CD4-positive, alpha-beta T cell treated with Interleukin-4 for 4 hours (primary cell): ENCODE results near the gene ZNF750.

ENCODE experiments used
- DNase-seq: peaks from one replicate; pipeline ENCODE4 v3.0.0-alpha.2; 2020

The ZNF750 gene

DNA sequence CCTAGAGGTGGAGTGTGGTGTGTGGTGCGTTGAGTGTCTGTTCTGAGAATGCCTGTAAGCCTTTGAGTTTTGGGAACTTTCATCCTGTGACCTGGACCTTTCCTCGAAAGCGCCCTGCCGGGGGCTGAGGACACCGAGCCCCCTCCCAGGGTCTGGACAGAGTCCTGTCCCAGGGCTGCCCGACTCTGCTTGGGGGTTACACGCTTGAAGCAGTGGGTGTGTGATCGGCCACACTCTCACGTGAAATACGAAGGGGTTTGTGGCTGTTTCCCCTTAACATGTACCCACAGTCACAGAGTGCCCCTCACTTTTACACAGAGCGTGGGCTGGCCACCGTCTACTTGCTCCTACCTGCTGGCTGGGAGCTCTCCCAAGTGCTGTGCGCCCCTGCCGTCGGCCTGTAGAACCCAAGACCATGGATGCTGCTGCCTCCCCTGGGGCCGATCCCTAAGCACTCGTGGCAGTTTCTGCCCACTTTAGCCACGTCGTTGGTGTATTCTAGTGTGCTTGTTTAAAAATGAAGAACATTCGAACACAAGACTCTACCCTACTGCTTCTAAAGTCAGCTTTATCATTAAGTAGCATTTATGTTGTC, 6.8 kb downstream of the ZNF750 start:
- DNase-seq: no peak

DNA sequence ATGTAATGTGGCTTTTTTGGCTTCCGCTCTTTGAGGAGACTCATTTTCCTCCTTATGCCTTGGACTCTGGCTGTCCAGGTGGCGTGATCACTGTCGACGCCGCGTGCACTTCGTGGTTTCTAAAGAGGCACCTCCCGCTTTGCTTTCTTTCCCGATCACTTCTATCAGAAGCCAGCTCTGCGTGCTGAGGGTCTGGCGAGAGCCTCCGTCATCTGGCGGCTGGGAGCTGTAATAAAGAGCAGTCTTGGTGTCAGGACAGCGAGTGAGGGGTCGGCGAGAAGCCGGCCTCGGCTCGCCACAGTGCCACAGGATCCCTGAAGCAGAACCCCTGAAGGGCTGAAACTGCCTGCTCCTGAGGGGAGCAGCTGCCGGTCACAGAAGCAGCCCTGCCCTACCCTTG, 7.4 kb downstream of the ZNF750 start:
- DNase-seq: no peak

DNA sequence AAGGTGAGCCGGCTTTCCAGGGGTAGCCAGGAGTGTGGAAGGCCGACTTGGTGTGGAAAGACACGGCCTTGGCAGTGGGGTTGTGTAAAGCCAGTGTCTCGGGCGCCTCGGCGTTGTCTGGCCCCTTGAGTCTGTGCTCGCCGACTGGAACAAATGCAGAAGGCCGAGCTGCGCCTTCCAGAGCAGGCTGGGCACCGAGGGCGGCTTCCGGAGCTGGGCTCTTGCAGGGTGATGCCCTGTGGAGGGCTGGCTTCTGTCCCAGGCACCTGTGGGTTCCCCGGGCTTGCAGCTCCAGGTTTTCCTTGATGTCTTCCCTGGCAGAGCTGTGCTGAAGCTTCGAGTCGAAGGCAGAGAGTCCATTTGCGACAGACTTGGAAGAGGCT, 8.0 kb downstream of the ZNF750 start:
- no peak for DNase-seq

DNA sequence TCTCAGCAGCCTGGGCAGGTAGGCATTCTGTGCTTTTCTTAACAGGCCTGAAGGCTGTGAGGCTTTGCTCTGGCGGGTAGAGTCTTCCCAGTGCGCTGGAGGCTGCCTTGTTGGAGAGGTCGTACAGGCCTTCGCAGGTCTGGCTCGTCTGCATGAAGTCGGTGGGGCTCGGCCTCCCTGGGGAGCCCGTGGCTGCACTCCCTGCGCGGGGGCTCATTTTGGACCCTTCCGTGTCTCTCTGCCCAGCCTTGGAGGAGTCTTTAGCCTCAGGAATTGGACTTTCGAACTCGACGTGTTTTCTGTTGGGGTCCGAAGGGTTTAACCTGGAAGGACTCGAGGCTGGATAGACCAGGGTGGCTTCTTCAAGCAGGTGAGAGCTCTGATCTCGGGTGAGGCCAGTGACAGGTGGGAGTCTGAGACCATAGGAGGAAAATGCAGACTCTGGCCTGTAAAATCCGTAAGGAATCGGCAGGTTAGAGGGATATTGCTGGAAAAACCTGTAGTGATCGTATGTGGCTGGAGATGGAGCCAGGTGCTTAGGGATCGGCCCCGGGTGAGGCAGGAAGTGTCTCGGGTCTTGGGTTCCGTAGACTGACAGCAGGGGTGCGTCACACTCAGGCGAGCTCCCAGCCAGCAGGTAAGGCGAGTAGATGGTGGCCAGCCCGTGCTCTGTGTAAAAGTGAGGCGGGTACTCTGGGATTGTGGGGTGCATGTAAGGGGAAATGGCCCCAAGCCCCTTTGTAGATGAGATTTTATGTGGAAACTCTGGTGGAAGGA, 8.6 kb downstream of the ZNF750 start:
- no peak for DNase-seq

DNA sequence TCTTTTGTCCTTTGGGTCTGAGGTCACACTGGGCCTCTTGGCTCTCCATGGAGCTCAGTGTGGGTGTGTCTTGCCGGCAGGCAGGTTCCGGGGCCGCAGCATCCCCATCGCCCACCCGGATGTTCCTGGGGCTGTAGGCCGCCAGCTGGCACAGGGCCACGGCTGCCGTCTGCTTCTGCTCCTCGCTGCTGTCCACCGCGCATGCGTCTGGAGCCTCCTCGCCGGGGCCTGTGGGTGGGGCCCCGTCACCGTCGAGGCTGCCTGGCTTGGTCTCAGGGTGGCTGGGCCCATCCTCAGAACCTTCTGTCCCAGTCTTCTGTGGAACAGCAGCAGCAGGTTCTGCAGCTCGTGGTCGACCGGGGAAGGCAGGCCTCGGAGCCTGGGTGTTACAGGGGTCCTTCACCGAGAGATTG, 9.6 kb downstream of the ZNF750 start:
- DNase-seq: no peak

DNA sequence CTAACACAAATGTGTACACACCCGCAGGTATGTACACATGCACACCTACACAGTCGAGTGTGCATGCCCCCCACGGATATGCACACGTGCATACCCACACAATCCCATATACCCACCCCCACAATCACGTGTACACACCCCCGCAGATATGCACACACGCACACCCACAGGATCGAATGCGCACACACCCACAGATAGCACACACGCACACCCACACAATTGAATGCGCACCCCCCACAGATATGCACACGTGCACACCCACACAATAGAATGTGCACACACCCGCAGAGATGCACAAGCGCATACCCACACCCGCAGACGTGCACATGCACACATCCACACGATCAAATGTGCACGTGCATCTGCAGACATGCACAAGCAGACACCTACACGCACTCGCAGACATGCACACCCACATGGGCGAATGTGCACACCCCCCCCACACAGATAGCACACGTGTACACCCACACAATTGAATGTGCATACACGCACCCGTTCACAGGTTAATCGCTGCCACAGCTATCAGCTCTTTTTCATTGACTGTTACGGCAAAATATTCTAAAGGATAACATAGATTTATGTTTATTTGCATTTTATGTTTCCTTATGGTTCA, 10.8 kb downstream of the ZNF750 start:
- no peak for DNase-seq

DNA sequence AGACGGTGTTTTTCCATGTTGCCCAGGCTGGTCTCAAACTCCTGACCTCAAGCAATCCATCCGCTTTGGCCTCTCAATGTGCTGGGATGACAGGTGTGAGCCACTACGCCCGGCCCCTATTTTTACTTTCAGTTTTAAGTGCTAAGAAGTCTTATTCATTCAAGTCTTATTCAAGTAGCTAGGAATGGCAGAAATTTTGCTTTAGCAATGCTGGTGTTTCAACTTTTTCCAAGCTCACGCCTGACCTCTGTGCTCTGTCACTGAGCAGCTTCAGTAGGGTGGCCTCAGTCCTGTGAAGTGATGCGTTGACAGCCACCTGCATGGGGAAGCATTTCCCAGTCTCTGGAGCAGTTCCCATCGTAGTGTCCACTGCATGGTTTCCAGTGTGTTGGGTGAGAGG, 12.9 kb downstream of the ZNF750 start:
- no peak for DNase-seq

DNA sequence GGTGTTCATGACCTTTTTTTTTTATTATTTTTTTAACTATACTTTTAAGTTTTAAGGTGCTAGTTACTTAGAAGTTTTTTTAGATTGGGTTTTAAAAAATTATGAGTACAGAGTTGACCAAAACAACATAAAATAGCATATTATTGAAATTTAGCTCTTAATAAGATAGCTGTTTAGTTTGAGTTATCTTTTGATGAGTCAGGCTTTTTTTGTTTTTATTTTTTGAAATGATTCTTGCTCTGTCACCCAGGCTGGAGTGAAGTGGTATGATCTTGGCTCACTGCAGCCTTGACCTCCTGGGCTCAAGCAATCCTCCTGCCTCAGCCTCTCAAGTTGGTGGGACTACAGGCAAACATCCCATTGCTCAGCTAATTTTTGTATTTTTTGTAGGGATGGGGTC, 13.6 kb downstream of the ZNF750 start:
- DNase-seq: no peak

DNA sequence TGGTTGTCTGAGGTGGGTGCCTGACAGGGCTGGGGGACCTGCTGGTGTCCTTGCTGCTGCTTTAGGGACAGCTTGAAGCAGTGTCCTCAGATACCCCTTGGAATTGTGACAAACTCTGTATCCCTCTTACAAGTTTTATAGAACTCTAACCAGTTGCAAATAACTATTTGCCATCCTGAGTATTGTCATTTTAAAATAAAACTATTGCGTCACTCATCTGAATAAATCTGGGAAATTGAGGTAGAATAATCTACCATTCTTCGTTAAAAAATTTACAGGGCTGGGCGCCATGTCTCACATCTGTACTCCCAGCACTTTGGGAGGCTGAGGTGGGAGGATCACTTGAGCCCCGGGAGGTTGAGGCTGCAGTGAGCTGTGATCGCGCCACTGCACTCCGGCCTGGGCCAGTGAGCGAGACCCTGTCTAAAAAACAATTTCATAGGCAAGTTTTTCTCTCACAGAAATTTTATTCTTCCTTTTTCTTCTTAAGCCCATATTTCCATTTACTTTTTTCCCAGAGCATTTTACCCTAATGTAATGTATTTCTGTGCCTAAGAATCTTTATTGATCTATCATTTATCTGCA, 14.2 kb downstream of the ZNF750 start:
- DNase-seq: no peak

DNA sequence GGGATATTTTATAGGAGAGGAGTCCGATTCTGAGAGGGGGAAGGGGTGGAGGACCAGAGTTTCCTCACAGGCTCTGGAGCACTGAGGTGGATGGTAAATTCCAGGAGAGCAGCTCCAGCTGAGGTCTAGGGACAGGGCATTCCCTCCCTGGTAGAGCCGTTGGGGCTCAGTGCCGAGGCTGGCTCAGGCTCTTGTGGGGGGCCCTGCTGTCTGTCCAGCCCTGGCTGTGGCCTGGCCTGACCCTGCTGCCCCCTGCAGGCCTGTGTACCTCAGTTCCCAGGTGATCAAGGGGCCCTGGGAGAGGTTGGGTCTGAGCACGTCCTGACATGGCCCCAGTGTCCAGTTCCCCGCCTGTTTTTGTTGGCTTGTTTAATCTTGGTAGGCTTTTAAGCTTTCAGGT, 16.8 kb downstream of the ZNF750 start:
- DNase-seq: no peak

DNA sequence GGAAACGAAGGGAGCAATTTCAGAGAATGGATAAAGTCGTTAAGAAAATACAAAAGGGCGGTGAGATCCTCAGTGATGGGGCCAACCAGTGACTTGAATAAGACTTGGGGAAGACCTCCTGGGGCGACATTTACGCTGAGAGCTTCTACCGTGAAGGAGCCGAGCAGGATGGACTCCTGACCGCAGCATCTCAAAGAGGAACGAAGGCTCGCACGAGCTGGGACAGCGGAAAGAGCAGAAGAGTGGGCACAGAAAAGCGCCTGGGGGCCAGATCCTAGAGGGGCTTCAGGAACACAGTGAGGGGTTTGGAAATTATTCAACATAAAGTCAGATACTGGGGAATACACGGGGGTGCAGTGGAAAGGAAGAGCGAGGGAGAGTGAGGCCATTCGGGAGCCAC, 17.5 kb downstream of the ZNF750 start:
- DNase-seq: no peak

DNA sequence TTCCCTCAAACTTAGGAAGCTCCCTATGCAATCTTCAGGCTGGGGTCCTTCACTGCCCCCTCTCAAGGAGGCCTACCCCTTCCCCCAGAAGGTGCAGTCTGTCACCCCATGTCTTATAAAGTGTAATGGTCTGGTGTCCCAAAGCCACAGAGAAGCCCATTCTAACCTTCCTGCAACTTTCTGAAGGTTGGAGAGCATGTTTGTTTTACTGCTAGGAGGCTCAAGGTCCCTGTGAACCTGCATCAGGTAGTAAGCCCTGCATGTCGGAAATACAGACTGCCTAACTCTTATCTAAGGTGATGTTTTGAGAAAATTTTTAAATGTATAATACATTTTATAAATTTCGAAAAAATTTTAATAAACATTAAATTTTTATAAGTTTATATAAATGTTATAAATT, 18.3 kb downstream of the ZNF750 start:
- DNase-seq: no peak

DNA sequence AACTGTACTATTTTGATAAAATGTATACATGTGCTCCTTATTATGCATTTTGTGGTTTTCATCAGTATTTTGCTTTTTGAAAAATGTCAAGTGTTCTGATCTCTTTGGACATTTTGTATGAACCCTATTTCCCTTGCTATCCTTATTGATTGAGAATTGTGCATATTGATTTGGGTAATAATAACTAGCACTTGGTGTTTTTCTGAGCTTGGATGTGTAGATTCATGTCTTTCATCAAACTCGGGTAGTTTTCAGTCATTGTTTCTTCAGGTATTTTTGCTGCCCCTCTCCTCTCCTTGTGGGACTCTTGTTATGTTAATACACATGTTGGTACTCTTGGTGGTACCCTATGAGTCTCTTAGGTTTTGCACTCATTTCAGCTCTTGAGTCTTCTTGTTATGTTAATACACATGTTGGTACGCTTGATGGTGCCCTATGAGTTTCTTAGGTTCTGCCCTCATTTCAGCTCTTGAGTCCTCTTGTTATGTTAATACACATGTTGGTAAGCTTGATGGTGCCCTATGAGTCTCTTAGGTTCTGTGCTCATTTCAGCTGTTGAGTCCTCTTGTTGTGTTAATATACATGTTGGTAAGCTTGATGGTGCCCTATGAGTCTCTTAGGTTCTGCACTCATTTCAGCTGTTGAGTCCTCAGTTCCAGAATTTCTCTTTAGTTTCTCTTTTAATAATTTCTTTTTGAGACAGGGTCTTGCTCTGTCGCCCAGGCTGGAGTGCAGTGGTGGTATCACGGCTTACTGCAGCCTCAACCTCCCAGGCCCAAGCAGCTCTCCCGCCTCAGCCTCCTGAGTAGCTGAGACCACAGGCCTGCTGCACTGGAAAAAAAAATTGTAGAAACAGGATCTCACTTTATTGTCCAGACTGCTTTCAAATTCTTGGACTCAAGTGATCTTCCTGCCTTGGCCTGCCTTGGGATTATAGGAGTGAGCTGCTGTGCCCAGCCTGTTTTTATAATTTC, 19.3 kb downstream of the ZNF750 start:
- no peak for DNase-seq

DNA sequence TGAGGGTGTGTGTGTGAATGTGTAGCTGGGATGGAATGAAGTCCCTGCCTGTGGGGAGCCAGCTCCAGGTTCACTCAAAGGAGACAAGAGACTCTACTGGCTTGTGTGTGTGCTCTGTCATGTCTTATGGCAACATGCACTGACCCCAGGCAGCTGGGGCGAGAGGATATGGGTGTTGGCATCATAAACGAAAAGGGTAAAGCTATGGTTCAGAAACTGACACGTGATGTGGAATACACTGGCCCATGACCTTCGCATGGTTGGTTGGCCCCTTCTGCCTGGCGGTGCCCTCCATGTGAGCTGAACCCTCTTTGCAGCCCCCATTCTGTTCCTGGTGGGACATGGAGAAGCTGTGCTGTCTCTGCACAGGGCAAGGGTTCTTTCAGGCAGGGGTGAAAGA, 21.9 kb downstream of the ZNF750 start:
- DNase-seq: no peak

DNA sequence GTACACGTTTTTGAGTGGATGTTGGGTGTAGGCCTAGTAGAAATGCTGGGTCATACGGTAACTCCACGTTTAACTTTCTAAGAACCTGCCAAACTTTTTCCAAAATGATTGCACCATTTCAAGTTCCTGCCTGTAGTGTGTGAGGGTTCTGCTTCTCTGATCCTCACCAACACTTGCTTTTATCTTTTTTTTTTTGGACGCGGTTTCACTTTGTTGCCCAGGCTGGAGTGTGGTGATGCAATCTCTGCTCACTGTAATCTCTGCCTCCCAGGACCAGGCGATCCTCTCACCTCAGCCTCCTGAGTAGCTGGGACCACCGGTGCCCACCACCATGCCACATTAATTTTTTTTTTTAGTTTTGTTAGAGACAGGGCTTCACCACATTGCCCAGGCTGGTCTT, 23.5 kb downstream of the ZNF750 start:
- no peak for DNase-seq

DNA sequence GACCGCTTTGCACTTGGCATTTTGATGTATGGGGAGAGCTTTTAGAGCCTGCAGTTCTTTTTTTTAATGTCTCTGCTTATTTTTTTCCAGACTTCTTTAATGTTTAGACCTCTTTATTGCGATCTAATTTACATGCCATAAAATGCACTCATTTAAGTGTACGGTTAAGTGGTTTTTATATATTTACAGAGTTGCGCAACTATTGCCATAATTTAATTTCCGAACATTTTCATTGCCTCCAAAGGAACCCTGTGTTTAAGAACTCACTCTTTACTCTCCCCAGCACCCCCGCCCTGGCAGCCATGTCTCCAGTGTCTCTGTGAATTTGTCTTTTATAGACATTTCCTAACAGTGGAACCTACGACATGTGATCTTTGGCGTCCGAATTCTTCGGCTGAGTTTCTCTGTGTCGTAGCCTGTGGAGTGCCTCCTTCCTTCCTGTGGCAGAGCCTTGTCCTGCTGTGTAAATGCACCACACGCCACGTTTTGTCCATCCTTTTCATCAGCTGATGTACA, 24.0 kb downstream of the ZNF750 start:
- no peak for DNase-seq

DNA sequence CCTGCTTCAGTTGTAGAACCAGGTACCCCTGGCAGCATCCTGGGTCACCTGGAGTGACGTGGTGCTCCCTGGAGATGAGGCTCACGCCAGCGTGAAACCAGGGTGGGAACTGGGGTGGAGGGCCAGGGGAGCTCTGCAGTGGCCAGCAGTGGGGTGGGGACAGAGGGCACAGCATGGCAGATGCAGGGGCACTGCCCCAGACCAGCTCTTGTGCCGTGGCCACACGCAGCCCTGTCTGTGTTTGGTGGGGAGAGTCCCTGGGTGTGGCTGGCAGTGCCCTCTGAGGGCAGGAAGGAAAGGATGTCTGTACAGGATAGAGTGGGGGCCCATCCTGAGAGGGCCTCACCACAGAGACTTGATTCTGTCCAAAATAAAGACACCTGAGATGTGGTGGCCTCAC, 24.5 kb downstream of the ZNF750 start:
- DNase-seq: no peak

DNA sequence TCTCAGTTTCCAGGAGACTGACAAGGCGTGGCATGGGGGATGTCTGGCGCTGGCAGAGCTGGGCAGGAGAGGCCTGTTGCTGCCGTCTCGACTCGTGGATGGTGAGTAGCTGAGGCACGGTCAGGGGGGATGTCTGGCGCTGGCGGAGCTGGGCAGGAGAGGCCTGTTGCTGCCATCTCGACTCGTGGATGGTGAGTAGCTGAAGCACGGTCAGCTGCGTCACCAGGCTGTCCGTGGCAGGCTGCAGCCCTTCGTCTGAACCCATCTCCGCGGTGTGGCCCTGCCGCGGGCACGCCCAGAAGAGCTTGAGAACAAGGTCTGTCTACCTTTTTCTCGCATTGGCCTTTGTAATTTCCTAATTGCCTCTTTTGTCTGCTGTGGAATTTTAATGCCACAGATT, 25.0 kb downstream of the ZNF750 start:
- no peak for DNase-seq

DNA sequence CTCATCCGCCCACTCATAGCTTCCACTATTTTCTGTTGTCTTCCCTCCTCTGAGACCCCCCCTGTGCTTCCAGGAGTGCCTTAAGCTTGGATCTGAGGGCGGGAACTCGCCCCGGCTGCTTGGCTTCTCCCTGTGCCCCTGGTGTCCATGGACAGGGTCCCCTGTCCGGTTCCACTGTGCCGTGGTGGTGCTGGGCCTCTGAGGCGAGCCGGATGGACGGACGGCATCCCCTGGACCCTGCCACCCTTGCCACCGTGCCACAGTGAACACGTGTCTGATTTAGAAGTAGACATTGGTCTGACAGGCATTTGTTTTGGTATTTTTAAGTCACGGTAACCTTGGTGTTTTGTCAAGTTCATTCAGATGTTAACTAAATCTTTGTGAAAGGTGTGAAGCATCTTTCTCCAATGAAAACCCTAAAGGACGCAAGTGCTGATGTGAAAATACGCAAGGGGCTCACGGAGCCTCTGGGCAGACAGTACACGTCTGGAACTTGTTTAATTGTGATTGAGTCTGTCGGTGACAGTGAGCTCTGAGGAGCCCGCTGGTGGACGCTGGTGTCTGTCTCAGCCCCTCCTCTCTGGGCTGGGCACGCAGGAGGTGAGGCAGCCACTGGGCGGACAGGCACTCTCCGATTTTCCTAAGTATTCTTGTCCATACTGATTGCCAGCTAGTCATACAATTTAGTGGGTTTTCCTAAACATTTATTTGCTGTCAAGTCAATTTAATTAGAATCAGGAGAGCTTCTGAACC, 26.3 kb downstream of the ZNF750 start:
- DNase-seq: no peak

DNA sequence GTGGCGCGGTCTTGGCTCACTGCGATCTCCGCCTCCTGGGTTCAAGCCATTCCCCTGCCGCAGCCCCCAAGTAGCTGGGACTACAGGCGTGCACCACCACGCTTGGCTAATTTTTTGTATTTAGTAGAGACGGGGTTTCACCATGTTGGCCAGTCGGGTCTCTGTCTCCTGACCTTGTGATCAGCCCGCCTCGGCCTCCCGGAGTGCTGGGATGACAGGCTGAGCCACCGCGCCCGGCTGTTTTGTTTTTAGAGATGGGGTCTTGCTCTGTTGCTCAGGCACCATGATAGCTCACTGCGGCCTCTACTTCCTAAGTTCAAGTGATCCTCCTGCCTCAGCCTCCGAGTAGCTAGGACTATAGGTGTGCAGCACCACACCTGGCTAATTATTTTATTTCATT, 27.2 kb downstream of the ZNF750 start:
- no peak for DNase-seq

DNA sequence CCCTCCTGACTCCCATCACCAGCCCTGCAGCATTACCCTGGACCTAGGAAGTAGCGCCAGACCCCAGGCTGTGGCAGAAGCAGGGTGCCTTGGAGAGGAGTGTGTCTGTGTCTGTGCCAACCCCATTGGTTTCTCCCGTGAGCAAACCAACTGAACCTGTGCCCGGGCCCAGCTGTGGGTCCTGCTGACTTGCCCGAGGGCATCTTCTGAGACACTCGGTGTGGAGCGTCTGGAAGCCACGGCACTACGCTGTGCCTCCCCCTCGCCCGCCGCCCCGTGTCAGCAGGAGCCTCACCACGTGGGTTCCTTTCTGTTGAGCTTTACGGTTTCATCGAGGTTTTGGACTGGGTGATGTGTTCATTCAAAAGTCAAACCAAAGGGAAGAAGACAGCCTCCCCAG, 27.8 kb downstream of the ZNF750 start:
- DNase-seq: no peak
